Uterus (tissue), 4 donors: ENCODE measurements around the gene MAJIN. TPM values are rescaled to one million over a fixed set of nuclear protein-coding genes. Genes with fewer than 3 reads are reported as not detected.

Source experiments
- DNase-seq, 2 donors: peaks; one replicate each; pipeline ENCODE4 v3.0.0-alpha.2; 2019 to 2020
- H3K27ac ChIP-seq, 2 donors: fragments of 200-600 bp; sonication (generic); 1 replicate in 1 of 2; 2 replicates in 1 of 2; pipeline ENCODE4 v1.5.1; 2016 to 2018
- H3K27me3 ChIP-seq, 2 donors: fragments of 200-600 bp; sonication (generic); one replicate each; pipeline ENCODE4 v1.5.1; 2018 to 2019; ENCODE audit warnings: control low read depth in 1 of 2
- H3K36me3 ChIP-seq, 2 donors: fragments of 200-600 bp; sonication (generic); one replicate each; pipeline ENCODE4 v1.5.1; 2019; ENCODE audit warnings: control low read depth in 1 of 2
- H3K4me1 ChIP-seq, 2 donors: fragments of 200-600 bp; sonication (generic); one replicate each; pipeline ENCODE4 v1.5.1; 2018 to 2019; ENCODE audit warnings: control low read depth in 1 of 2
- H3K4me3 ChIP-seq, 2 donors: fragments of 200-600 bp; sonication (generic); 1 replicate in 1 of 2; 2 replicates in 1 of 2; pipeline ENCODE4 v1.5.1; 2018 to 2019; ENCODE audit warnings: mild to moderate bottlenecking in 1 of 2
- H3K9me3 ChIP-seq, 2 donors: fragments of 200-600 bp; sonication (generic); one replicate each; pipeline ENCODE4 v1.5.1; 2019; ENCODE audit warnings: control low read depth in 1 of 2
- POLR2A ChIP-seq, 2 donors: fragments of 450-650 bp; IDR thresholded peaks; one replicate each; pipeline ENCODE4 v1.6.1; 2016; ENCODE audit warnings: antibody characterized with exemption in 2 of 2, mild to moderate bottlenecking in 1 of 2, moderate library complexity in 1 of 2
- intact Hi-C: fragments of 100-400 bp; cut with DNase I; formaldehyde crosslinking; loops from one replicate; pipeline ENCODE4 v1.15.1; 2023; ENCODE audit warnings: low total_unique reads
- total RNA-seq, 4 donors: library from RNA; depleted of rRNA in 3 of 4; stranded (reverse); fragments of >200 nt in 3 of 4; gene quantifications; one replicate each; pipeline versions ENCODE4 v1.1.0 to v1.2.4, GENCODE V29; 2014 to 2023
- TF ChIP-seq, protein P1 (sequence below), 4 experiments: fragments of 200-600 bp in 2 of 4; fragments of 450-650 bp in 2 of 4; sonication (generic) in 2 of 4; IDR thresholded peaks; one replicate each; pipeline ENCODE4 v1.5.1; 2016 to 2019; ENCODE audit warnings: antibody characterized with exemption in 4 of 4, mild to moderate bottlenecking in 2 of 4, moderate library complexity in 1 of 4
- donor health status: DM: yes; HTN: yes; CAD: no.

The MAJIN gene
- total RNA-seq, 4 donors from 2014 or later: under 0.01 TPM; not detected in 3

- intact Hi-C loops: no loop called here
- no peak overlapping the region for H3K27ac ChIP-seq
- no peak for DNase-seq
- H3K4me3 ChIP-seq: no peak overlapping the region
- H3K4me1 ChIP-seq: no peaks in the 10 kb centered on the region
- H3K9me3 ChIP-seq: no peaks in the 10 kb centered on the region
- H3K36me3 ChIP-seq: no peaks in the 10 kb centered on the region
- no peaks in the 10 kb centered on the region for H3K27me3 ChIP-seq
- no peak for TF ChIP-seq POLR2A (IDR thresholded peaks at IDR 0.05)
- TF ChIP-seq, protein P1, sequence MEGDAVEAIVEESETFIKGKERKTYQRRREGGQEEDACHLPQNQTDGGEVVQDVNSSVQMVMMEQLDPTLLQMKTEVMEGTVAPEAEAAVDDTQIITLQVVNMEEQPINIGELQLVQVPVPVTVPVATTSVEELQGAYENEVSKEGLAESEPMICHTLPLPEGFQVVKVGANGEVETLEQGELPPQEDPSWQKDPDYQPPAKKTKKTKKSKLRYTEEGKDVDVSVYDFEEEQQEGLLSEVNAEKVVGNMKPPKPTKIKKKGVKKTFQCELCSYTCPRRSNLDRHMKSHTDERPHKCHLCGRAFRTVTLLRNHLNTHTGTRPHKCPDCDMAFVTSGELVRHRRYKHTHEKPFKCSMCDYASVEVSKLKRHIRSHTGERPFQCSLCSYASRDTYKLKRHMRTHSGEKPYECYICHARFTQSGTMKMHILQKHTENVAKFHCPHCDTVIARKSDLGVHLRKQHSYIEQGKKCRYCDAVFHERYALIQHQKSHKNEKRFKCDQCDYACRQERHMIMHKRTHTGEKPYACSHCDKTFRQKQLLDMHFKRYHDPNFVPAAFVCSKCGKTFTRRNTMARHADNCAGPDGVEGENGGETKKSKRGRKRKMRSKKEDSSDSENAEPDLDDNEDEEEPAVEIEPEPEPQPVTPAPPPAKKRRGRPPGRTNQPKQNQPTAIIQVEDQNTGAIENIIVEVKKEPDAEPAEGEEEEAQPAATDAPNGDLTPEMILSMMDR (IDR thresholded peaks at IDR 0.05): no peak
Measured at GRCh38 chr11:64902102-64902900, 69.6 kb downstream of the MAJIN start.

GRCh38 chr11:64900774-64901173 lies 71.1 kb downstream of the MAJIN start:
- Histone ChIP-seq H3K4me1 (no peaks in the 10 kb centered on the region), H3K27me3 (no peaks in the 10 kb centered on the region), H3K27ac (no peak overlapping the region), H3K36me3 (no peaks in the 10 kb centered on the region), H3K4me3 (no peak overlapping the region), H3K9me3 (no peaks in the 10 kb centered on the region)
- intact Hi-C loops: no loop called here
- TF ChIP-seq, protein P1 (IDR thresholded peaks at IDR 0.05): no peak
- TF ChIP-seq POLR2A (IDR thresholded peaks at IDR 0.05): no peak
- DNase-seq: no peak

DNA sequence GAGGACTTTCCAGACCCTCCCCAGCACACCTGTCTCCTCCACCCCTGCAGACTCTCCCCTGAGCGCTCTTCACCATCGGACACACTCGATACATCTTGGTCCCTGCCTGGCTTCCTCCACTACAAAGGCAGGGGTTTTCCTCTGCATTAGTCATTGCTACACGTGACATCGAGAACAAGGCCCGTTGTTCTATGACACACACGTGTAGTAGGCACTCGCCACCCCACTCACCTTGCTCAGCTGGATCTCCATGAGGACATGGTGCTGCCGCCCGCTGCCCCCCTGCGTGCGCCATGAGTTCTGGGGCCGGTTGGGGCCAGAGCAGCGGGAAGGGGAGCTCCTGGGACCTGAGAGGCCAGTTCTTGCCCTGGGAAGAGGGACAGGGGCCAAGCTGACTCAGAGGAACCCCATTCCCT lies 71.6 kb downstream of the MAJIN start:
- Histone ChIP-seq H3K4me3 (no peak overlapping the region), H3K27ac (no peak overlapping the region), H3K9me3 (no peaks in the 10 kb centered on the region), H3K4me1 (no peaks in the 10 kb centered on the region), H3K36me3 (no peaks in the 10 kb centered on the region), H3K27me3 (no peaks in the 10 kb centered on the region)
- intact Hi-C loops: no loop called here
- no peak for DNase-seq
- TF ChIP-seq, protein P1 (IDR thresholded peaks at IDR 0.05): no peak
- TF ChIP-seq POLR2A (IDR thresholded peaks at IDR 0.05): no peak

DNA sequence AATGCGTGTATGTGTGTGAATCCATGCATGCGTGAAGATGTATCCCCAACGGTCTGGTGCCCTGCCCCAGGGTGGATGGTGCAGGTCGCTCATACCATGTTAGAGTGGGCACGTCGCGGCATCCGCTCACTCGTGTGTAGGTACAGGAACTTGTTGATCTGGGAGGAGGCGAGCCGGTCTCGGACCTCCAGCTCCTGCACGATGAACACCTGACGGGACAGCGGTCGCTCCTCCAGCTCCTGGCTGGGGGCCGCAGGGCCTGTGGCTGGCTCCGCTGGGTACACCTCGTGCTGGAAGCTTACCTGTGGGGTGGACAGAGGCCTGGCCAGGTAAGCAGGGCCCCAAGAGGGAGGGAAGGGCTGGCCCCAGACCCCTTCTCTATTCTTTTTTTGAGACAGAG lies 73.4 kb downstream of the MAJIN start:
- no peaks in the 10 kb centered on the region for H3K4me1 ChIP-seq
- H3K36me3 ChIP-seq: no peaks in the 10 kb centered on the region
- no peaks in the 10 kb centered on the region for H3K27me3 ChIP-seq
- no peak for DNase-seq
- intact Hi-C loops: no loop called here
- no peak overlapping the region for H3K4me3 ChIP-seq
- no peaks in the 10 kb centered on the region for H3K9me3 ChIP-seq
- H3K27ac ChIP-seq: no peak overlapping the region
- TF ChIP-seq POLR2A (IDR thresholded peaks at IDR 0.05): no peak
- TF ChIP-seq, protein P1 (IDR thresholded peaks at IDR 0.05): no peak

- DNase-seq: no peak
- H3K9me3 ChIP-seq: no peaks in the 10 kb centered on the region
- no peaks in the 10 kb centered on the region for H3K27me3 ChIP-seq
- no peak overlapping the region for H3K4me3 ChIP-seq
- intact Hi-C loops: no loop called here
- H3K36me3 ChIP-seq: no peaks in the 10 kb centered on the region
- TF ChIP-seq, protein P1 (IDR thresholded peaks at IDR 0.05): no peak
- no peak for TF ChIP-seq POLR2A (IDR thresholded peaks at IDR 0.05)
- no peaks in the 10 kb centered on the region for H3K4me1 ChIP-seq
- no peak overlapping the region for H3K27ac ChIP-seq
Measured at GRCh38 chr11:64898076-64898445, 73.8 kb downstream of the MAJIN start.
